H1 (cell line): ENCODE measurements around the gene HADHA. TPM values are rescaled to one million over a fixed set of nuclear protein-coding genes. Genes with fewer than 3 reads are reported as not detected.

Experiments
- CTCF ChIA-PET: fragments of 300-600 bp; sonication (Branson Sonifier 250); formaldehyde crosslinking; loops from one replicate; lab custom pipeline; 2021; ENCODE audit not compliant: partially characterized antibody; lab: Charles Lee
- POLR2A ChIA-PET: fragments of 300-600 bp; sonication (Branson Sonifier 250); formaldehyde crosslinking; loops from one replicate; lab custom pipeline; 2021; ENCODE audit warnings: inconsistent platforms; ENCODE audit not compliant: partially characterized antibody; lab: Charles Lee
- DNase-seq, 2 experiments: peaks; one replicate each; pipeline versions ENCODE4 v3.0.0 to v3.0.0-alpha.2; 2010 to 2022; ENCODE audit warnings: low spot score in 2 of 2, low read depth in 1 of 2, mixed read lengths in 1 of 2
- FAIRE-seq: peaks from 2 replicates; lab custom pipeline; 2011; peaks lifted over from hg19 to GRCh38; lab: Jason Lieb, UNC
- H2AFZ ChIP-seq: 2 replicates; pipeline ENCODE4 v1.8.1; 2012; ENCODE audit warnings: low read length, inconsistent platforms
- H2AK5ac ChIP-seq: 2 replicates; pipeline ENCODE4 v1.6.1; 2013; ENCODE audit warnings: low read depth, low read length
- H2BK120ac ChIP-seq: replicated peaks from 2 replicates; pipeline ENCODE3; 2013; ENCODE audit warnings: low read depth, low read length, inconsistent platforms
- H2BK12ac ChIP-seq: 2 replicates; pipeline ENCODE4 v1.6.1; 2013; ENCODE audit warnings: low read depth, low read length
- H2BK15ac ChIP-seq: 2 replicates; pipeline ENCODE4 v1.6.1; 2013; ENCODE audit warnings: low read length
- H2BK20ac ChIP-seq: 2 replicates; pipeline ENCODE4 v1.6.1; 2013; ENCODE audit warnings: low read length
- H2BK5ac ChIP-seq: 2 replicates; pipeline ENCODE4 v1.6.1; 2013; ENCODE audit warnings: low read depth, low read length
- H3K14ac ChIP-seq: 2 replicates; pipeline ENCODE4 v1.6.1; 2013; ENCODE audit warnings: inconsistent platforms; ENCODE audit not compliant: insufficient read length
- H3K18ac ChIP-seq: 2 replicates; pipeline ENCODE4 v1.6.1; 2013; ENCODE audit warnings: low read length; ENCODE audit errors: extremely low read depth
- H3K23ac ChIP-seq: 2 replicates; pipeline ENCODE4 v1.6.1; 2013; ENCODE audit warnings: inconsistent platforms; ENCODE audit not compliant: insufficient read length
- H3K23me2 ChIP-seq: 2 replicates; pipeline ENCODE4 v1.6.1; 2013; ENCODE audit warnings: low read depth, low read length
- H3K27ac ChIP-seq: 2 replicates; pipeline ENCODE4 v1.6.1; 2011; ENCODE audit warnings: low read depth, low read length, inconsistent platforms
- H3K27me3 ChIP-seq, 4 experiments: replicated peaks in 1 of 4; 1 replicate in 1 of 4; 2 replicates in 3 of 4; pipeline versions ENCODE4 v1.6.1 to v1.8.1; 2011 to 2013; ENCODE audit warnings: low read length in 3 of 4, mild to moderate bottlenecking in 3 of 4, inconsistent platforms in 2 of 4, mixed read lengths in 2 of 4, moderate library complexity in 1 of 4; ENCODE audit not compliant: control insufficient read depth in 3 of 4, insufficient read depth in 3 of 4; ENCODE audit errors: extremely low read depth in 1 of 4
- H3K36me3 ChIP-seq, 4 experiments: 2 replicates each; pipeline versions ENCODE4 v1.6.1 to v1.8.1; 2011 to 2013; ENCODE audit warnings: mild to moderate bottlenecking in 4 of 4, low read length in 3 of 4, moderate library complexity in 2 of 4, control low read depth in 1 of 4, inconsistent platforms in 1 of 4; ENCODE audit not compliant: insufficient read depth in 4 of 4, control insufficient read depth in 2 of 4
- H3K4ac ChIP-seq: replicated peaks from 2 replicates; pipeline ENCODE3; 2013; ENCODE audit warnings: low read length, low read depth, mixed read lengths, inconsistent platforms; ENCODE audit not compliant: insufficient read length
- H3K4me1 ChIP-seq, 4 experiments: replicated peaks in 1 of 4; 1 replicate in 1 of 4; 2 replicates in 3 of 4; pipeline versions ENCODE4 v1.6.1 to v1.8.1; 2011 to 2013; ENCODE audit warnings: low read length in 3 of 4, inconsistent platforms in 2 of 4, mixed read lengths in 1 of 4; ENCODE audit not compliant: insufficient read depth in 4 of 4, control insufficient read depth in 3 of 4
- H3K4me2 ChIP-seq, 2 experiments: 2 replicates each; pipeline versions ENCODE4 v1.6.1 to v1.8.1; 2011 to 2013; ENCODE audit warnings: low read depth in 2 of 2, low read length in 2 of 2, control low read depth in 1 of 2, inconsistent platforms in 1 of 2, mild to moderate bottlenecking in 1 of 2; ENCODE audit not compliant: insufficient read depth in 1 of 2
- H3K4me3 ChIP-seq, 4 experiments: fragments of 200-600, 300-600 bp in 1 of 4; sonication (generic), shearing (Covaris generic), sonication (Bioruptor Twin) in 1 of 4; 2 replicates each; pipeline versions ENCODE4 v1.5.1 to v1.8.1; 2011 to 2016; ENCODE audit warnings: low read length in 4 of 4, low read depth in 3 of 4, control low read depth in 2 of 4, inconsistent platforms in 2 of 4, mild to moderate bottlenecking in 2 of 4, mixed read lengths in 1 of 4, moderate library complexity in 1 of 4; ENCODE audit not compliant: insufficient read depth in 2 of 4; ENCODE audit errors: extremely low read depth in 1 of 4
- H3K56ac ChIP-seq: replicated peaks from 2 replicates; pipeline ENCODE3; 2013; ENCODE audit warnings: low read depth, mild to moderate bottlenecking, mixed read lengths, low read length, inconsistent platforms; ENCODE audit not compliant: insufficient read length
- H3K79me1 ChIP-seq: 2 replicates; pipeline ENCODE4 v1.6.1; 2013; ENCODE audit warnings: low read depth, low read length, control low read depth
- H3K79me2 ChIP-seq, 2 experiments: 2 replicates each; pipeline versions ENCODE4 v1.6.1 to v1.8.1; 2012 to 2013; ENCODE audit warnings: low read length in 2 of 2, mild to moderate bottlenecking in 2 of 2, inconsistent platforms in 1 of 2; ENCODE audit not compliant: insufficient read depth in 2 of 2, control insufficient read depth in 1 of 2
- H3K9ac ChIP-seq, 4 experiments: replicated peaks in 1 of 4; 1 replicate in 1 of 4; 2 replicates in 3 of 4; pipeline versions ENCODE4 v1.6.1 to v1.8.1; 2011 to 2013; ENCODE audit warnings: low read depth in 3 of 4, low read length in 3 of 4, control low read depth in 2 of 4, mild to moderate bottlenecking in 2 of 4, moderate library complexity in 2 of 4, inconsistent platforms in 1 of 4; ENCODE audit errors: extremely low read depth in 1 of 4
- H3K9me3 ChIP-seq, 2 experiments: 2 replicates each; pipeline versions ENCODE4 v1.6.1 to v1.8.1; 2012 to 2013; ENCODE audit warnings: mild to moderate bottlenecking in 2 of 2, moderate library complexity in 2 of 2, control low read depth in 1 of 2, inconsistent platforms in 1 of 2, low read depth in 1 of 2, low read length in 1 of 2, mixed read lengths in 1 of 2; ENCODE audit not compliant: insufficient read depth in 2 of 2
- H4K20me1 ChIP-seq, 2 experiments: replicated peaks in 1 of 2; 2 replicates each; pipeline versions ENCODE3 to v1.8.1; 2011 to 2013; ENCODE audit warnings: inconsistent platforms in 2 of 2, low read length in 2 of 2, mild to moderate bottlenecking in 1 of 2; ENCODE audit not compliant: insufficient read depth in 2 of 2, control insufficient read depth in 1 of 2
- H4K5ac ChIP-seq: 2 replicates; pipeline ENCODE4 v1.6.1; 2013; ENCODE audit warnings: low read length, low read depth, mixed read lengths, inconsistent platforms; ENCODE audit not compliant: insufficient read length
- H4K8ac ChIP-seq: 2 replicates; pipeline ENCODE4 v1.8.0; 2013; ENCODE audit warnings: mild to moderate bottlenecking, moderate library complexity, low read length, inconsistent platforms; ENCODE audit not compliant: insufficient read depth; ENCODE audit errors: extremely low read depth
- H4K91ac ChIP-seq: replicated peaks from 2 replicates; pipeline ENCODE3; 2013; ENCODE audit warnings: low read length, mixed read lengths, inconsistent platforms; ENCODE audit not compliant: insufficient read length
- ASH2L ChIP-seq: fragments of 200-600, 300-600 bp; sonication (generic); IDR thresholded peaks from one replicate; pipeline ENCODE4 v1.7.1; 2017; ENCODE audit warnings: low read length
- CBX8 ChIP-seq: fragments of 300-800, 300-1000 bp; sonication (generic); IDR thresholded peaks from 2 replicates; pipeline ENCODE4 v1.7.1; 2016; ENCODE audit warnings: low read depth, low read length, borderline replicate concordance
- CTBP2 ChIP-seq: IDR thresholded peaks from 2 replicates; pipeline ENCODE4 v1.7.0; 2011; ENCODE audit warnings: borderline replicate concordance, mild to moderate bottlenecking, moderate library complexity, mixed read lengths, low read length; ENCODE audit not compliant: insufficient read depth, insufficient read length
- GTF2F1 ChIP-seq: IDR thresholded peaks from 2 replicates; pipeline ENCODE4 v1.6.1; 2012; ENCODE audit warnings: low read depth, low read length, improper control_type of control experiment, borderline replicate concordance
- JUND ChIP-seq: IDR thresholded peaks from 2 replicates; pipeline ENCODE4 v1.6.1; 2011; ENCODE audit warnings: mild to moderate bottlenecking, improper control_type of control experiment, low read length
- RBBP5 ChIP-seq: IDR thresholded peaks from 2 replicates; pipeline ENCODE4 v1.7.1; 2012; ENCODE audit warnings: low read depth, mild to moderate bottlenecking, inconsistent platforms, low read length, moderate library complexity, borderline replicate concordance
- RNF2 ChIP-seq: fragments of 200-900, 300-1000 bp; sonication (generic); IDR thresholded peaks from 2 replicates; pipeline ENCODE4 v1.7.1; 2016; ENCODE audit warnings: borderline replicate concordance, low read depth, mild to moderate bottlenecking, antibody characterized with exemption, low read length; ENCODE audit not compliant: poor library complexity, severe bottlenecking; ENCODE audit errors: missing control alignments
- SIRT6 ChIP-seq: IDR thresholded peaks from one replicate; pipeline ENCODE4 v1.7.1; 2012; ENCODE audit warnings: low read length, inconsistent platforms
- USF2 ChIP-seq: IDR thresholded peaks from 2 replicates; pipeline ENCODE4 v1.6.1; 2011; ENCODE audit warnings: low read length, improper control_type of control experiment
- YY1 ChIP-seq: IDR thresholded peaks from 2 replicates; pipeline ENCODE4 v1.6.1; 2011; ENCODE audit warnings: low read depth, mild to moderate bottlenecking, low read length
- WGBS, 2 experiments: shearing (Covaris generic) in 1 of 2; methylation state at CpG; one replicate each; pipeline versions ENCODE4 v1.1.6 to v1.1.7; 2013 to 2015; ENCODE audit warnings: low lambda C conversion rate in 2 of 2, mixed read lengths in 2 of 2, inconsistent platforms in 1 of 2, low coverage in 1 of 2, missing lambda C conversion rate in 1 of 2; ENCODE audit not compliant: insufficient replicate concordance in 2 of 2, insufficient coverage in 1 of 2, insufficient read length in 1 of 2; ENCODE audit errors: extremely low coverage in 1 of 2, missing lambda C conversion rate in 1 of 2; 5-methylcytosine and 5-hydroxymethylcytosine counted together
- polyA plus RNA-seq, 7 experiments: library from polyadenylated mRNA; depleted of rRNA in 3 of 7; stranded (reverse) in 5 of 7; unstranded in 2 of 7; fragments of >200 nt in 5 of 7; fragments of 200-250 nt in 2 of 7; gene quantifications; 1 replicate in 5 of 7; 2 replicates in 1 of 7; 4 replicates in 1 of 7; pipeline versions ENCODE4 v1.2.1 to v1.2.3, GENCODE V29; 2011 to 2013; ENCODE audit warnings: missing spikeins in 2 of 7, mixed read lengths in 2 of 7
- total RNA-seq: library from RNA; stranded (reverse); fragmentation: NEBNext Ultra II Directional; extraction: Animal tissue kit (Norgen Biotek cat#: 25700); gene quantifications from 2 replicates; pipeline ENCODE4 v1.2.1, GENCODE V29; 2021
- TF ChIP-seq, protein P1 (sequence below): IDR thresholded peaks from 2 replicates; pipeline ENCODE4 v1.6.1; 2012; ENCODE audit warnings: low read length, inconsistent platforms

The HADHA gene
- total and polyA plus RNA-seq, 2 of the 8 experiments (the other 6 are each of a cell fraction or from before 2014, with no cell fraction given), result 64.6 to 131 TPM

DNA sequence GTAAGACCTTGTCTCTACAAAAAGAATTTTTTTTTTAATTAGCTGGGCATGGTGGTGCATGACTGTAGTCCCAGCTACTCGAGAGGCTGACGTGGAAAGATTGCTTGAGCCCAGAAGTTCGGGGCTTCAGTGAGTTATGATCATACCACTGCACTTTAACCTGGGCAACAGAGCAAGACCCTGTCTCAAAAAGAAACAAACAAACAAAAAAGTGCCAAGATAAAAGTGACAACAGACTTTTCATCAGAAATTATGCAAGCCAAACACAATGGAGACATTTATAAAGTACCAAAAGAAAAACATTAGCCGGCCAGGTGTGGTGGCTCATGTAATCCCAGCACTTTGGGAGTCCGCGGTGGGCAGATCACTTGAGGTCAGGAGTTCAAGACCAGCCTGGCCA lies 26.7 kb downstream of the HADHA start:
- no peak overlapping the region for H3K27ac ChIP-seq
- H3K18ac ChIP-seq, result no peak overlapping the region
- H2BK12ac ChIP-seq, result no peak overlapping the region
- 77% methylated on average over 6 of the region's 6 CpGs; no CpG with 5 or more reads in 1 of the 2 experiments for WGBS, 2 experiments
- H2BK15ac ChIP-seq, result no peak overlapping the region
- H3K36me3 ChIP-seq, result peaks cover 0 to 31% (median 18%) of the 10 kb centered on the region in 4 experiments; a peak in 6 of 8 replicates
- H3K9ac ChIP-seq, result no peak overlapping the region
- H2BK5ac ChIP-seq, result no peak overlapping the region
- H2BK120ac ChIP-seq, result no peak overlapping the region
- no peak overlapping the region for H3K4ac ChIP-seq
- no peaks in the 10 kb centered on the region for H3K23me2 ChIP-seq
- H4K5ac ChIP-seq, result no peak overlapping the region
- H2BK20ac ChIP-seq, result no peak overlapping the region
- H4K20me1 ChIP-seq, result peaks cover 0 to 5% of the 10 kb centered on the region in 2 experiments
- ChIA-PET POLR2A (interaction anchor here (0.6 kb wide), 1 partner anchor 12 kb away, joined by 3 read pairs; no protein-coding TSS in a partner anchor), CTCF (interaction anchor here (1.4 kb wide), 1 partner anchor 253 kb away, joined by 3 read pairs; no protein-coding TSS in a partner anchor)
- H2AK5ac ChIP-seq, result no peak overlapping the region
- no peak overlapping the region for H4K8ac ChIP-seq
- H3K56ac ChIP-seq, result no peak overlapping the region
- no peaks in the 10 kb centered on the region for H3K79me2 ChIP-seq
- no peak overlapping the region for H3K4me3 ChIP-seq
- no peaks in the 10 kb centered on the region; the same call in 1 of the 2 replicates for H3K79me1 ChIP-seq
- no peak overlapping the region for H3K14ac ChIP-seq
- no peak overlapping the region for H3K4me2 ChIP-seq
- H3K4me1 ChIP-seq, result no peaks in the 10 kb centered on the region
- no peak overlapping the region for H2AFZ ChIP-seq
- no peak overlapping the region for H4K91ac ChIP-seq
- FAIRE-seq, result no peak
- H3K23ac ChIP-seq, result no peak overlapping the region
- DNase-seq, result no peak
- no peaks in the 10 kb centered on the region for H3K9me3 ChIP-seq
- H3K27me3 ChIP-seq, result no peaks in the 10 kb centered on the region
- TF ChIP-seq JUND, result no peak
- TF ChIP-seq CBX8, result no peak
- no peak for TF ChIP-seq GTF2F1
- TF ChIP-seq CTBP2, result no peak
- no peak for TF ChIP-seq RBBP5
- TF ChIP-seq YY1, result no peak
- TF ChIP-seq, protein P1, sequence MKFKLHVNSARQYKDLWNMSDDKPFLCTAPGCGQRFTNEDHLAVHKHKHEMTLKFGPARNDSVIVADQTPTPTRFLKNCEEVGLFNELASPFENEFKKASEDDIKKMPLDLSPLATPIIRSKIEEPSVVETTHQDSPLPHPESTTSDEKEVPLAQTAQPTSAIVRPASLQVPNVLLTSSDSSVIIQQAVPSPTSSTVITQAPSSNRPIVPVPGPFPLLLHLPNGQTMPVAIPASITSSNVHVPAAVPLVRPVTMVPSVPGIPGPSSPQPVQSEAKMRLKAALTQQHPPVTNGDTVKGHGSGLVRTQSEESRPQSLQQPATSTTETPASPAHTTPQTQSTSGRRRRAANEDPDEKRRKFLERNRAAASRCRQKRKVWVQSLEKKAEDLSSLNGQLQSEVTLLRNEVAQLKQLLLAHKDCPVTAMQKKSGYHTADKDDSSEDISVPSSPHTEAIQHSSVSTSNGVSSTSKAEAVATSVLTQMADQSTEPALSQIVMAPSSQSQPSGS, result no peak
- no peak for TF ChIP-seq SIRT6
- no peak for TF ChIP-seq USF2
- no peak for TF ChIP-seq RNF2
- no peak for TF ChIP-seq ASH2L
